HG02852 (cell line): ENCODE results near the gene IFIH1.

Experiments
- ATAC-seq: cut with Tn5 transposase; IDR thresholded peaks from one replicate; pipeline ENCODE4 v1.9.1; 2021; ENCODE audit warnings: mild to moderate bottlenecking, moderate library complexity; ENCODE audit not compliant: unreplicated experiment

The IFIH1 gene

DNA sequence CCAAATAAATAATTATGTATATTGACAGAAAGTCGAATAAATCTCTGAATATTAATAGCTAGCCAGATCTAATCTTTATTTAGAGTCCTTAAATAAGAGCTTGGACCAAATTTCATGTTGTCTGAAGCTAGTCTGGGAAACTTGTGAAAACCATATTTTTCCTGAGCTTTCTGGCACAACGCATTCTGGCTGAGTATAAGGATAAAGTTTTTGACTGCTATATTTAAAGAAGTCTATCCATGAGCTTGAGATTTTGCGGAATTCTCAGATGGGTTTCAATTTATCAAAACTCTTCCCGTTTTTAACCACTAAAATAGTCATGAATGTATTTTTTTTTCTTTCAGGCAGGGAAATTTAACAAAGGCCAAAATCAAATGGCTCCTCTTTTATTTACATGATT, 99.1 kb downstream of the IFIH1 start:
- no peak for ATAC-seq

DNA sequence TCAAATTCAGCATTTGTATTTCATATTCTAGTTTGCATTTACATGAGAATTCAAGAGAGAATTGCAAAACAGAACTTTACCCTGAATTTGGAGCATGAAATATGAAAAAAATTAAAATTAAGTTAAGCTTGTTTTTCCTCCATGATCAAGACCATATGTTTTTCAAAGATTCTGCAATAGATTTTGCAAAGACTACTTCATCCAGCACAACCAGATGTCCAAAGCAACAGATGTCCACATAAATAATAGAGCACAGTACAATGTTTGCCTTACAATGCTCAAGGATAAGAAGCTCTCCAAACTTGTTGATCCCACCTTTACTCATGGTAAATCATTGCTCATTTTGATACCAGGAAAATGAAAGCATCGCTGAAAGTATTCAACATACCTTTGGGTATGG, 100.9 kb downstream of the IFIH1 start:
- ATAC-seq: no peak
